GM12891 (cell line): ENCODE results near the gene BANF1.

Experiments
- PAX5 ChIP-seq: IDR thresholded peaks from 2 replicates; pipeline ENCODE4 v1.6.1; 2011; ENCODE audit warnings: low read length, moderate library complexity, mild to moderate bottlenecking; ENCODE audit not compliant: insufficient read depth, severe bottlenecking
- POLR2A ChIP-seq: IDR thresholded peaks from 2 replicates; pipeline ENCODE4 v1.6.1; 2011; ENCODE audit warnings: low read depth, low read length, control low read depth
- POLR2AphosphoS5 ChIP-seq: IDR thresholded peaks from 2 replicates; pipeline ENCODE4 v1.6.1; 2011; ENCODE audit warnings: low read depth, low read length, control low read depth
- POU2F2 ChIP-seq: IDR thresholded peaks from 2 replicates; pipeline ENCODE4 v1.6.1; 2011; ENCODE audit warnings: low read depth, mild to moderate bottlenecking, control low read depth, low read length, moderate library complexity
- SPI1 ChIP-seq: IDR thresholded peaks from 2 replicates; pipeline ENCODE4 v1.6.1; 2011; ENCODE audit warnings: low read depth, low read length, control low read depth
- TAF1 ChIP-seq: IDR thresholded peaks from 2 replicates; pipeline ENCODE4 v1.6.1; 2011; ENCODE audit warnings: low read depth, low read length, control low read depth

DNA sequence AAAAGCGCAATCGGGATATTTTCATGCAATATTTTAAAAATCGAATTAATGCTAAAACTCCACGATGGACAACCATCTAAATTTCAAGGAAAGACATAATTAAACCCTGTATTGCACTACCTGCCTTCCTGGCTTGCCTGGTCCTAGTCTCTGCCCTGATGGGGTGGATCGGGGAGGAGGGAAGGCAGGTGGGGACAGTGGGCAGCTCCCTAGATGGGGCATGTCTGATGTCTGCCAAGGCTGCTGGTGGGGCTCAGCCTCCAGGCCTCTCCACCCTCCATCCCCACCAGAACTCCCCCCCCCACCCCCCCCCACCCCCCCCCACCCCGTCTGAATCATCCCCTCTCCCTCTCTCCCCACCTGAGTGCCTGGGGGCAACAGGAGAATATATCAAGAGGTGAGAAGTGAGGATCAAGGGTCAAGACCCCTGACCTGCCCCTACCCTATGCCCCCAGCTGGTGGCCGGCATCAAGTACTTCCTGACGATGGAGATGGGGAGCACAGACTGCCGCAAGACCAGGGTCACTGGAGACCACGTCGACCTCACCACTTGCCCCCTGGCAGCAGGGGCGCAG is 10.2 kb downstream of the BANF1 start:
- no peak for TF ChIP-seq TAF1
- no peak for TF ChIP-seq POLR2AphosphoS5
- TF ChIP-seq POLR2A, result no peak
- no peak for TF ChIP-seq SPI1
- TF ChIP-seq PAX5, result no peak
- no peak for TF ChIP-seq POU2F2
